ENCODE results near the gene CCDC137. TPM values are rescaled to one million over a fixed set of nuclear protein-coding genes. Genes with fewer than 3 reads are reported as not detected.

Gene CCDC137
- total and polyA plus RNA-seq, 2 donors (not counting 3 experiments of a cell fraction or from before 2014, with no cell fraction given): 12.9 to 32.2 TPM

GRCh38 chr17:81638683-81639082, 27.9 kb upstream of the CCDC137 start:
- no TSS peak for BruUV-seq (replicated peaks)
- no peak for TF ChIP-seq GATA2 (IDR thresholded peaks at IDR 0.05; ENCODE audit: insufficient read depth, insufficient read length, low read depth, low read length)
- TF ChIP-seq, protein P1, sequence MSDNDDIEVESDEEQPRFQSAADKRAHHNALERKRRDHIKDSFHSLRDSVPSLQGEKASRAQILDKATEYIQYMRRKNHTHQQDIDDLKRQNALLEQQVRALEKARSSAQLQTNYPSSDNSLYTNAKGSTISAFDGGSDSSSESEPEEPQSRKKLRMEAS (IDR thresholded peaks at IDR 0.05; ENCODE audit: insufficient read depth, insufficient read length): no peak
- TF ChIP-seq MYC (IDR thresholded peaks at IDR 0.05; ENCODE audit: low read depth, low read length): no peak
- TF ChIP-seq EZH2 (IDR thresholded peaks at IDR 0.05; ENCODE audit: borderline replicate concordance, low read depth, low read length, severe bottlenecking): no peak
- TF ChIP-seq FOS (IDR thresholded peaks at IDR 0.05; ENCODE audit: borderline replicate concordance, insufficient read depth, low read length): no peak
- TF ChIP-seq POLR2AphosphoS5 (IDR thresholded peaks at IDR 0.05; ENCODE audit: insufficient read depth, low read depth, low read length): no peak
- no peak for TF ChIP-seq JUN (IDR thresholded peaks at IDR 0.05; ENCODE audit: borderline replicate concordance, insufficient read depth, insufficient read length, low read depth)
- no peak for TF ChIP-seq POLR2A (IDR thresholded peaks at IDR 0.05; ENCODE audit: low read depth, low read length)
- no peak for TF ChIP-seq CTCF (IDR thresholded peaks at IDR 0.05; ENCODE audit: extremely low read depth in 1 of 2, insufficient read depth in 1 of 2, low read depth in 1 of 2, low read length in 2 of 2)
- H3K27me3 ChIP-seq (ENCODE audit: control insufficient read depth in 2 of 2, insufficient read depth in 2 of 2, low read length in 2 of 2): no peaks in the 10 kb centered on the region
- ChIA-PET CTCF (no interaction called here), POLR2A (interaction anchor here (0.5 to 0.7 kb wide), 2 partner anchors 80 to 245 kb away, joined by 3 to 8 read pairs; no protein-coding TSS in a partner anchor)
- no peaks in the 10 kb centered on the region for H3K9me3 ChIP-seq (replicated peaks; ENCODE audit: control insufficient read depth, insufficient read depth, low read length)
- peaks cover 30% of the 10 kb centered on the region for H3K79me2 ChIP-seq (ENCODE audit: control insufficient read depth, insufficient read depth, low read length)
- no peak overlapping the region for H3K4me2 ChIP-seq (ENCODE audit: insufficient read depth, low read length)
- H3K9me1 ChIP-seq (replicated peaks; ENCODE audit: control insufficient read depth, extremely low read depth, insufficient read depth, low read length): no peaks in the 10 kb centered on the region
- H3K4me1 ChIP-seq (ENCODE audit: control insufficient read depth, extremely low read depth, insufficient read depth, low read length): peaks cover 11% of the 10 kb centered on the region
- dilution Hi-C loops (cut with MboI; ENCODE audit: extremely low pct_ligation_motif_present, low sequenced_read_pairs) (no loop called here), intact Hi-C loops (cut with micrococcal nuclease) (no loop called here)
- DNase-seq (ENCODE audit: low read depth, low spot score): no peak
- no peaks in the 10 kb centered on the region for H4K20me1 ChIP-seq (replicated peaks; ENCODE audit: control insufficient read depth, extremely low read depth, insufficient read depth, low read length)
- FAIRE-seq: no peak
- no peak overlapping the region for H2AFZ ChIP-seq (ENCODE audit: low read depth, low read length)
- no peak overlapping the region for H3K4me3 ChIP-seq (replicated peaks in 1 of 3; ENCODE audit: insufficient read depth in 1 of 3, low read depth in 1 of 3, low read length in 3 of 3)
- H3K27ac ChIP-seq (ENCODE audit: insufficient read depth, low read depth, low read length): no peak overlapping the region
- H3K9ac ChIP-seq (replicated peaks; ENCODE audit: extremely low read depth, insufficient read depth, low read length): no peak overlapping the region
- H3K36me3 ChIP-seq (ENCODE audit: control insufficient read depth in 2 of 2, extremely low read depth in 1 of 2, insufficient read depth in 2 of 2, low read length in 2 of 2): no peaks in the 10 kb centered on the region
